ENCODE measurements around the gene HECTD4. TPM values are rescaled to one million over a fixed set of nuclear protein-coding genes. Genes with fewer than 3 reads are reported as not detected.
A peak's percentile ranks its signal among the peaks of the same experiment; 100 is the strongest.

The HECTD4 gene
- total and polyA plus RNA-seq, 9 of the 15 experiments (the other 6 are each of a cell fraction or from before 2014, with no cell fraction given) = 3.5 to 33.3 (median 13.5) TPM

GRCh38 chr12:112357214-112357613, 25.0 kb downstream of the HECTD4 start:
- in situ Hi-C loops (cut with MboI) = no loop called here
- peaks cover 26 to 36% of the 10 kb centered on the region in 2 experiments; a peak in 4 of 5 replicates for H3K4me1 ChIP-seq (replicated peaks in 1 of 2; ENCODE audit: control insufficient read depth in 2 of 2, insufficient read depth in 2 of 2, low read length in 2 of 2)
- ChIA-PET CTCF (ENCODE audit: low intra/inter-chr PET ratio) (no interaction called here), POLR2A (interaction anchor here (0.6 to 1.1 kb wide), 4 partner anchors 11 to 54 kb away, joined by 3 to 4 read pairs (median 3); no protein-coding TSS in a partner anchor)
- peak overlapping the region; percentile 13 for H3K4me2 ChIP-seq (ENCODE audit: insufficient read depth, low read length)
- no peak overlapping the region; a peak in 1 of 4 replicates for H3K9ac ChIP-seq (ENCODE audit: insufficient read depth in 1 of 2, low read depth in 2 of 2, low read length in 2 of 2)
- peaks cover 50% of the 10 kb centered on the region for H3K79me2 ChIP-seq (ENCODE audit: control insufficient read depth, insufficient read depth, low read length)
- H3K27me3 ChIP-seq (ENCODE audit: control insufficient read depth in 2 of 2, insufficient read depth in 2 of 2, low read length in 2 of 2) = no peaks in the 10 kb centered on the region
- H3K36me3 ChIP-seq (ENCODE audit: control insufficient read depth, insufficient read depth, low read length) = no peaks in the 10 kb centered on the region
- 0 out of 2 replicates have a peak, but pooled peaks cover under 1% of the 10 kb centered on the region for H4K20me1 ChIP-seq (replicated peaks; ENCODE audit: control insufficient read depth, insufficient read depth, low read length)
- H3K4me3 ChIP-seq = no peak overlapping the region
- no peak overlapping the region for H2AFZ ChIP-seq (ENCODE audit: low read depth, low read length)
- intact Hi-C loops (cut with micrococcal nuclease) = no loop called here
- peak overlapping the region; percentile 33; the same call in 2 of the 3 replicates for H3K27ac ChIP-seq (ENCODE audit: extremely low read depth, low read depth, low read length)
- peak; percentile 63 for ATAC-seq
- no TSS peak for BruUV-seq (replicated peaks)
- no peaks in the 10 kb centered on the region for H3K9me3 ChIP-seq (replicated peaks; ENCODE audit: control insufficient read depth, insufficient read depth, low read depth, low read length)
- DNase-seq (ENCODE audit: extremely low read depth in 1 of 4, low spot score in 3 of 4) = peak in 1 of 4 experiments; percentile 34
- no peak for FAIRE-seq
- H3K9me1 ChIP-seq (ENCODE audit: control insufficient read depth, insufficient read depth, low read length) = no peaks in the 10 kb centered on the region
- WGBS (ENCODE audit: insufficient coverage, low coverage, missing lambda C conversion rate) = 0% methylated on average over 2 of the region's 2 CpGs
- TF ChIP-seq KDM1A (IDR thresholded peaks at IDR 0.05) (peak; percentile 46 to 47; a peak in 1 of 4 replicates), RCOR1 (IDR thresholded peaks at IDR 0.05; ENCODE audit: borderline replicate concordance in 1 of 2, low read depth in 2 of 2, low read length in 2 of 2) (0 out of 4 replicates have a peak, but pooled peaks of 1 of the 2 experiments have one; percentile 11), MTA2 (IDR thresholded peaks at IDR 0.05; ENCODE audit: low read depth) (peak; percentile 16; the same call in 1 of the 2 replicates), CC2D1A (IDR thresholded peaks at IDR 0.05) (no peak), CBFA2T3 (IDR thresholded peaks at IDR 0.05) (peak; percentile 70), TCF3 (CRISPR knock-in tag; IDR thresholded peaks at IDR 0.05) (peak; percentile 23; the same call in 1 of the 2 replicates), HDAC1 (IDR thresholded peaks at IDR 0.05) (peak in 1 of 2 experiments; percentile 29; a peak in 1 of 4 replicates), SMARCA4 (IDR thresholded peaks at IDR 0.05) (peak; percentile 62; the same call in 1 of the 2 replicates), ARID1B (IDR thresholded peaks at IDR 0.05) (peak; percentile 66), CTBP1 (IDR thresholded peaks at IDR 0.05; ENCODE audit: borderline replicate concordance) (peak; percentile 16; the same call in 1 of the 2 replicates), GABPA (tag; conservative IDR thresholded peaks at IDR 0.05; ENCODE audit: low read depth) (no peak), CBFA2T2 (conservative IDR thresholded peaks at IDR 0.05) (peak; percentile 39), ZBTB7A (IDR thresholded peaks at IDR 0.05; ENCODE audit: borderline replicate concordance, control insufficient read depth, low read depth, low read length) (peak; percentile 65; the same call in 1 of the 2 replicates), SMARCE1 (IDR thresholded peaks at IDR 0.05) (0 out of 2 replicates have a peak, but pooled peaks have one; percentile 36), DPF2 (IDR thresholded peaks at IDR 0.05) (peak; percentile 54; the same call in 1 of the 2 replicates), TAL1 (IDR thresholded peaks at IDR 0.05) (peak; percentile 43; the same call in 1 of the 2 replicates)
- TF ChIP-seq, protein P1, sequence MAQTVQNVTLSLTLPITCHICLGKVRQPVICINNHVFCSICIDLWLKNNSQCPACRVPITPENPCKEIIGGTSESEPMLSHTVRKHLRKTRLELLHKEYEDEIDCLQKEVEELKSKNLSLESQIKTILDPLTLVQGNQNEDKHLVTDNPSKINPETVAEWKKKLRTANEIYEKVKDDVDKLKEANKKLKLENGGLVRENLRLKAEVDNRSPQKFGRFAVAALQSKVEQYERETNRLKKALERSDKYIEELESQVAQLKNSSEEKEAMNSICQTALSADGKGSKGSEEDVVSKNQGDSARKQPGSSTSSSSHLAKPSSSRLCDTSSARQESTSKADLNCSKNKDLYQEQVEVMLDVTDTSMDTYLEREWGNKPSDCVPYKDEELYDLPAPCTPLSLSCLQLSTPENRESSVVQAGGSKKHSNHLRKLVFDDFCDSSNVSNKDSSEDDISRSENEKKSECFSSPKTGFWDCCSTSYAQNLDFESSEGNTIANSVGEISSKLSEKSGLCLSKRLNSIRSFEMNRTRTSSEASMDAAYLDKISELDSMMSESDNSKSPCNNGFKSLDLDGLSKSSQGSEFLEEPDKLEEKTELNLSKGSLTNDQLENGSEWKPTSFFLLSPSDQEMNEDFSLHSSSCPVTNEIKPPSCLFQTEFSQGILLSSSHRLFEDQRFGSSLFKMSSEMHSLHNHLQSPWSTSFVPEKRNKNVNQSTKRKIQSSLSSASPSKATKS (CRISPR knock-in tag; IDR thresholded peaks at IDR 0.05) = no peak
- TF ChIP-seq, protein P2, sequence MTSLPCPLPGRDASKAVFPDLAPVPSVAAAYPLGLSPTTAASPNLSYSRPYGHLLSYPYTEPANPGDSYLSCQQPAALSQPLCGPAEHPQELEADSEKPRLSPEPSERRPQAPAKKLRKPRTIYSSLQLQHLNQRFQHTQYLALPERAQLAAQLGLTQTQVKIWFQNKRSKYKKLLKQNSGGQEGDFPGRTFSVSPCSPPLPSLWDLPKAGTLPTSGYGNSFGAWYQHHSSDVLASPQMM (CRISPR knock-in tag; IDR thresholded peaks at IDR 0.05) = no peak

All from K562 (cell line).